Measurements from ENCODE around the gene SCO2. TPM values are rescaled to one million over a fixed set of nuclear protein-coding genes. Genes with fewer than 3 reads are reported as not detected.

The SCO2 gene
- total and polyA plus RNA-seq, 10 donors, result 1.2 to 12.7 (median 5.5) TPM; not detected in 1

- peak in 1 of 3 donors; percentile 31 for TF ChIP-seq POLR2AphosphoS5 (IDR thresholded peaks at IDR 0.05)
- no peak for TF ChIP-seq CTCF (IDR thresholded peaks at IDR 0.05 in 8 of 11, conservative IDR thresholded peaks at IDR 0.05 in 3 of 11)
- no peak for TF ChIP-seq POLR2A (IDR thresholded peaks at IDR 0.05)
- intact Hi-C loops (cut with DNase I; ENCODE audit: low total_unique reads), result loop anchor here (10.0 kb wide), 1 partner anchor 246 kb away; the partner anchor contains the start of gene TUBGCP6
- WGBS, 5 donors, result 34 to 43% (median 37%) methylated on average over 27 of the region's 27 CpGs
- no peak for DNase-seq
- Histone ChIP-seq H3K27ac (no peak overlapping the region), H3K4me3 (no peak overlapping the region), H3K4me1 (peaks cover 0 to 11% (median 8%) of the 10 kb centered on the region in 6 donors), H3K9me3 (no peaks in the 10 kb centered on the region), H3K27me3 (replicated peaks in 1 of 7) (peaks cover 0 to 34% (median 0%) of the 10 kb centered on the region in 7 donors), H3K36me3 (no peaks in the 10 kb centered on the region)
Observed at GRCh38 chr22:50490531-50491308, 34.7 kb downstream of the SCO2 start.

GRCh38 chr22:50489363-50490243 lies 35.8 kb downstream of the SCO2 start:
- DNase-seq, result no peak
- no peak for TF ChIP-seq CTCF (IDR thresholded peaks at IDR 0.05 in 8 of 11, conservative IDR thresholded peaks at IDR 0.05 in 3 of 11)
- TF ChIP-seq POLR2A (IDR thresholded peaks at IDR 0.05), result no peak
- no peak for TF ChIP-seq POLR2AphosphoS5 (IDR thresholded peaks at IDR 0.05)
- Histone ChIP-seq H3K27ac (no peak overlapping the region), H3K36me3 (no peaks in the 10 kb centered on the region), H3K27me3 (replicated peaks in 1 of 7) (peaks cover 0 to 36% (median 0%) of the 10 kb centered on the region in 7 donors), H3K4me1 (peaks cover 0 to 11% (median 8%) of the 10 kb centered on the region in 6 donors), H3K9me3 (no peaks in the 10 kb centered on the region), H3K4me3 (no peak overlapping the region)
- WGBS, 5 donors, result 88 to 89% (median 89%) methylated on average over 20 to 31 of the region's 31 CpGs
- intact Hi-C loops (cut with DNase I; ENCODE audit: low total_unique reads), result loop anchor here (10.0 kb wide), 1 partner anchor 245 kb away; the partner anchor contains the start of gene TUBGCP6

- peaks cover 0 to 15% (median 10%) of the 10 kb centered on the region in 6 donors for H3K4me1 ChIP-seq
- WGBS, 5 donors, result 84 to 92% (median 88%) methylated on average over 17 to 19 of the region's 19 CpGs
- intact Hi-C loops (cut with DNase I; ENCODE audit: low total_unique reads), result no loop called here
- DNase-seq, result no peak
- H3K27ac ChIP-seq, result no peak overlapping the region
- no peaks in the 10 kb centered on the region for H3K36me3 ChIP-seq
- TF ChIP-seq POLR2AphosphoS5 (IDR thresholded peaks at IDR 0.05) (no peak), POLR2A (IDR thresholded peaks at IDR 0.05) (no peak), CTCF (IDR thresholded peaks at IDR 0.05 in 8 of 11, conservative IDR thresholded peaks at IDR 0.05 in 3 of 11) (no peak)
- H3K27me3 ChIP-seq (replicated peaks in 1 of 7), result peaks cover 0 to 44% (median 0%) of the 10 kb centered on the region in 7 donors
- H3K4me3 ChIP-seq, result no peak overlapping the region
- H3K9me3 ChIP-seq, result no peaks in the 10 kb centered on the region
Observed at GRCh38 chr22:50488886-50489285, 36.5 kb downstream of the SCO2 start.
